H9 (cell line): ENCODE data around the gene C7. TPM values are rescaled to one million over a fixed set of nuclear protein-coding genes. Genes with fewer than 3 reads are reported as not detected.

ENCODE experiments used
- DNase-seq: peaks from one replicate; pipeline ENCODE4 v3.0.0-alpha.2; 2017
- H2AFZ ChIP-seq: one replicate; pipeline ENCODE4 v1.6.1; 2013; ENCODE audit warnings: mild to moderate bottlenecking, low read length, control low read depth, moderate library complexity
- H2AK5ac ChIP-seq: 2 replicates; pipeline ENCODE4 v1.6.1; 2013; ENCODE audit warnings: low read length, control low read depth, mixed read lengths; ENCODE audit not compliant: insufficient read length
- H2BK120ac ChIP-seq: one replicate; pipeline ENCODE4 v1.6.1; 2013; ENCODE audit warnings: low read depth, mild to moderate bottlenecking, low read length, control low read depth, inconsistent platforms; ENCODE audit not compliant: poor library complexity, severe bottlenecking
- H2BK12ac ChIP-seq: 2 replicates; pipeline ENCODE4 v1.6.1; 2013; ENCODE audit warnings: low read length, control low read depth, mixed read lengths, low read depth; ENCODE audit not compliant: insufficient read length
- H2BK15ac ChIP-seq: 2 replicates; pipeline ENCODE4 v1.6.1; 2013; ENCODE audit warnings: low read depth, low read length, control low read depth
- H2BK20ac ChIP-seq: one replicate; pipeline ENCODE4 v1.6.1; 2013; ENCODE audit warnings: low read depth, mild to moderate bottlenecking, low read length, control low read depth, inconsistent platforms; ENCODE audit not compliant: poor library complexity, severe bottlenecking
- H2BK5ac ChIP-seq: 2 replicates; pipeline ENCODE4 v1.6.1; 2013; ENCODE audit warnings: low read length, control low read depth, mixed read lengths; ENCODE audit not compliant: insufficient read length
- H3K14ac ChIP-seq: 2 replicates; pipeline ENCODE4 v1.6.1; 2013; ENCODE audit warnings: low read length, control low read depth; ENCODE audit not compliant: insufficient read depth
- H3K18ac ChIP-seq: 2 replicates; pipeline ENCODE4 v1.6.1; 2013; ENCODE audit warnings: low read depth, mild to moderate bottlenecking, mixed read lengths, low read length, control low read depth; ENCODE audit not compliant: insufficient read length
- H3K23ac ChIP-seq: 2 replicates; pipeline ENCODE4 v1.6.1; 2013; ENCODE audit warnings: low read length, control low read depth, mixed read lengths, low read depth; ENCODE audit not compliant: insufficient read length
- H3K23me2 ChIP-seq: 2 replicates; pipeline ENCODE4 v1.6.1; 2013; ENCODE audit warnings: low read depth, mild to moderate bottlenecking, mixed read lengths, low read length, control low read depth; ENCODE audit not compliant: insufficient read length, poor library complexity, severe bottlenecking
- H3K27ac ChIP-seq: 2 replicates; pipeline ENCODE4 v1.5.1; 2013; ENCODE audit warnings: low read length, control low read depth, mixed read lengths, low read depth; ENCODE audit not compliant: insufficient read length
- H3K27me3 ChIP-seq: 2 replicates; pipeline ENCODE4 v1.6.1; 2013; ENCODE audit warnings: low read length, control low read depth, inconsistent platforms; ENCODE audit not compliant: insufficient read depth
- H3K4ac ChIP-seq: 2 replicates; pipeline ENCODE4 v1.6.1; 2013; ENCODE audit warnings: low read depth, mild to moderate bottlenecking, control low read depth, inconsistent platforms, low read length, moderate library complexity
- H3K4me1 ChIP-seq: 2 replicates; pipeline ENCODE4 v1.6.1; 2013; ENCODE audit warnings: low read length, control low read depth, inconsistent platforms; ENCODE audit not compliant: insufficient read depth
- H3K4me2 ChIP-seq: 2 replicates; pipeline ENCODE4 v1.6.1; 2013; ENCODE audit warnings: low read length, control low read depth, mixed read lengths; ENCODE audit not compliant: insufficient read length, insufficient read depth
- H3K56ac ChIP-seq: 2 replicates; pipeline ENCODE4 v1.6.1; 2013; ENCODE audit warnings: low read depth, mild to moderate bottlenecking, mixed read lengths, low read length, control low read depth; ENCODE audit not compliant: insufficient read length
- H3K79me1 ChIP-seq: 2 replicates; pipeline ENCODE4 v1.6.1; 2013; ENCODE audit warnings: low read depth, mild to moderate bottlenecking, moderate library complexity, low read length, control low read depth, inconsistent platforms; ENCODE audit not compliant: insufficient read depth, poor library complexity, severe bottlenecking
- H3K79me2 ChIP-seq: 2 replicates; pipeline ENCODE4 v1.6.1; 2013; ENCODE audit warnings: low read length, control low read depth, inconsistent platforms; ENCODE audit not compliant: insufficient read depth
- H3K9ac ChIP-seq: 2 replicates; pipeline ENCODE4 v1.6.1; 2013; ENCODE audit warnings: low read length, control low read depth, mixed read lengths; ENCODE audit not compliant: insufficient read length; ENCODE audit errors: extremely low read depth
- H3K9me3 ChIP-seq: one replicate; pipeline ENCODE4 v1.6.1; 2013; ENCODE audit warnings: low read depth, low read length, inconsistent platforms; ENCODE audit not compliant: control insufficient read depth
- H3T11ph ChIP-seq: one replicate; pipeline ENCODE4 v1.6.1; 2013; ENCODE audit warnings: mild to moderate bottlenecking, low read length, control low read depth, inconsistent platforms
- H4K20me1 ChIP-seq: one replicate; pipeline ENCODE4 v1.6.1; 2013; ENCODE audit not compliant: control insufficient read depth, insufficient read length, insufficient read depth
- H4K5ac ChIP-seq: 2 replicates; pipeline ENCODE4 v1.6.1; 2013; ENCODE audit warnings: low read depth, mild to moderate bottlenecking, mixed read lengths, low read length, control low read depth; ENCODE audit not compliant: insufficient read length
- H4K8ac ChIP-seq: replicated peaks from 2 replicates; pipeline ENCODE4 v1.6.1; 2013; ENCODE audit warnings: low read length, control low read depth, mixed read lengths, low read depth; ENCODE audit not compliant: insufficient read length
- H4K91ac ChIP-seq: 2 replicates; pipeline ENCODE4 v1.6.1; 2013; ENCODE audit warnings: low read depth, mild to moderate bottlenecking, moderate library complexity, mixed read lengths, low read length, control low read depth; ENCODE audit not compliant: insufficient read length
- H3K27ac Mint-ChIP-seq, 3 experiments: 2 replicates in 2 of 3; 3 replicates in 1 of 3; pipeline ENCODE4 v1.8.0; 2020 to 2021; ENCODE audit warnings: mixed read lengths in 3 of 3, mild to moderate bottlenecking in 1 of 3, moderate library complexity in 1 of 3
- H3K27me3 Mint-ChIP-seq: 2 replicates; pipeline ENCODE4 v1.8.0; 2021; ENCODE audit warnings: low read depth, mild to moderate bottlenecking, moderate library complexity, mixed read lengths
- H3K36me3 Mint-ChIP-seq, 3 experiments: 2 replicates in 2 of 3; 3 replicates in 1 of 3; pipeline ENCODE4 v1.8.0; 2020 to 2021; ENCODE audit warnings: low read depth in 3 of 3, mixed read lengths in 3 of 3; ENCODE audit not compliant: insufficient read depth in 1 of 3
- H3K4me1 Mint-ChIP-seq, 2 experiments: 2 replicates each; pipeline ENCODE4 v1.8.0; 2020; ENCODE audit warnings: mixed read lengths in 2 of 2
- H3K4me3 Mint-ChIP-seq, 2 experiments: 2 replicates in 1 of 2; 3 replicates in 1 of 2; pipeline ENCODE4 v1.8.0; 2020 to 2021; ENCODE audit warnings: mild to moderate bottlenecking in 2 of 2, mixed read lengths in 2 of 2, moderate library complexity in 1 of 2
- H3K9me3 Mint-ChIP-seq, 2 experiments: 2 replicates in 1 of 2; 3 replicates in 1 of 2; pipeline ENCODE4 v1.8.0; 2020; ENCODE audit warnings: mild to moderate bottlenecking in 2 of 2, mixed read lengths in 2 of 2, moderate library complexity in 1 of 2
- WGBS: extraction: QIAGEN DNeasy Blood & Tissue Kit; methylation state at CpG from one replicate; pipeline ENCODE4 v1.1.7; 2013; ENCODE audit warnings: missing lambda C conversion rate, low lambda C conversion rate, mixed read lengths; ENCODE audit not compliant: insufficient read length; ENCODE audit errors: extremely low coverage; 5-methylcytosine and 5-hydroxymethylcytosine counted together
- total RNA-seq: library from RNA; stranded (reverse); gene quantifications from 2 replicates; pipeline ENCODE4 v1.2.1, GENCODE V29; 2021
- TF ChIP-seq, protein P1 (sequence below): fragments of 200-600 bp; sonication (generic); conservative IDR thresholded peaks from 3 replicates; pipeline ENCODE4 v1.8.0; 2021; ENCODE audit warnings: antibody characterized with exemption, mild to moderate bottlenecking

Gene C7
- total RNA-seq, 1 experiment from 2014 or later = 0.52 TPM

GRCh38 chr5:40915341-40915926 is 6.1 kb downstream of the C7 start:
- Histone ChIP-seq H2AK5ac (no peak overlapping the region), H2BK15ac (no peak overlapping the region), H4K8ac (no peak overlapping the region), H4K20me1 (no peaks in the 10 kb centered on the region), H3K27ac (no peak overlapping the region), H2BK120ac (no peak overlapping the region), H4K91ac (no peak overlapping the region), H3K4ac (no peak overlapping the region), H3K56ac (no peak overlapping the region), H3K4me1 (no peaks in the 10 kb centered on the region; the same call in 1 of the 2 replicates), H3K23me2 (no peaks in the 10 kb centered on the region), H3K79me1 (no peaks in the 10 kb centered on the region), H3K9me3 (no peaks in the 10 kb centered on the region), H3K4me2 (no peak overlapping the region), H2BK5ac (no peak overlapping the region), H2BK12ac (no peak overlapping the region), H3T11ph (no peak overlapping the region), H3K27me3 (no peaks in the 10 kb centered on the region), H2AFZ (no peak overlapping the region), H3K18ac (no peak overlapping the region), H3K14ac (no peak overlapping the region), H3K23ac (no peak overlapping the region), H2BK20ac (no peak overlapping the region), H4K5ac (no peak overlapping the region), H3K79me2 (no peaks in the 10 kb centered on the region), H3K9ac (no peak overlapping the region)
- DNase-seq = no peak
- Mint-ChIP-seq H3K36me3 (peaks cover 3 to 10% (median 4%) of the 10 kb centered on the region in 3 experiments; a peak in 5 of 7 replicates), H3K27me3 (peaks cover 30% of the 10 kb centered on the region), H3K4me3 (no peak overlapping the region), H3K9me3 (peaks cover 9% of the 10 kb centered on the region in 2 experiments), H3K4me1 (peaks cover 17 to 18% of the 10 kb centered on the region in 2 experiments), H3K27ac (no peak overlapping the region)
- no CpG with 5 or more reads among the region's 3 CpGs for WGBS
- TF ChIP-seq, protein P1, sequence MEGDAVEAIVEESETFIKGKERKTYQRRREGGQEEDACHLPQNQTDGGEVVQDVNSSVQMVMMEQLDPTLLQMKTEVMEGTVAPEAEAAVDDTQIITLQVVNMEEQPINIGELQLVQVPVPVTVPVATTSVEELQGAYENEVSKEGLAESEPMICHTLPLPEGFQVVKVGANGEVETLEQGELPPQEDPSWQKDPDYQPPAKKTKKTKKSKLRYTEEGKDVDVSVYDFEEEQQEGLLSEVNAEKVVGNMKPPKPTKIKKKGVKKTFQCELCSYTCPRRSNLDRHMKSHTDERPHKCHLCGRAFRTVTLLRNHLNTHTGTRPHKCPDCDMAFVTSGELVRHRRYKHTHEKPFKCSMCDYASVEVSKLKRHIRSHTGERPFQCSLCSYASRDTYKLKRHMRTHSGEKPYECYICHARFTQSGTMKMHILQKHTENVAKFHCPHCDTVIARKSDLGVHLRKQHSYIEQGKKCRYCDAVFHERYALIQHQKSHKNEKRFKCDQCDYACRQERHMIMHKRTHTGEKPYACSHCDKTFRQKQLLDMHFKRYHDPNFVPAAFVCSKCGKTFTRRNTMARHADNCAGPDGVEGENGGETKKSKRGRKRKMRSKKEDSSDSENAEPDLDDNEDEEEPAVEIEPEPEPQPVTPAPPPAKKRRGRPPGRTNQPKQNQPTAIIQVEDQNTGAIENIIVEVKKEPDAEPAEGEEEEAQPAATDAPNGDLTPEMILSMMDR = no peak
